A673 (cell line): ENCODE data around the gene ERVK3-1.

Experiments used
- CTCF ChIP-seq: fragments of 300-800, 200-600 bp; sonication (generic); conservative IDR thresholded peaks from 2 replicates; pipeline ENCODE4 v1.5.1; 2017; ENCODE audit warnings: low read depth, mild to moderate bottlenecking, antibody characterized with exemption, low read length, moderate library complexity, mixed read lengths
- EZH2 ChIP-seq: fragments of 200-600 bp; sonication (generic); IDR thresholded peaks from 2 replicates; pipeline ENCODE4 v1.6.1; 2017; ENCODE audit warnings: borderline replicate concordance, low read depth, mild to moderate bottlenecking, mixed read lengths, antibody characterized with exemption, low read length; ENCODE audit not compliant: poor library complexity, severe bottlenecking

GRCh38 chr19:58315580-58315979 lies 10.4 kb downstream of the ERVK3-1 start:
- TF ChIP-seq CTCF = no peak
- TF ChIP-seq EZH2 = no peak
